Stimulated activated CD4-positive, alpha-beta T cell treated with anti-CD3 and anti-CD28 coated beads, Interleukin-2, amount 100 ng/mL, for 48 hours (primary cell): ENCODE measurements around the gene GPC6.

Experiments used
- DNase-seq, 2 donors: peaks; one replicate each; pipeline ENCODE4 v3.0.0-alpha.2; 2020

GPC6 gene

GRCh38 chr13:94234738-94235137 is 1008.1 kb downstream of the GPC6 start:
- no peak for DNase-seq

- DNase-seq, result no peak
Measured at GRCh38 chr13:94236132-94236531, 1009.5 kb downstream of the GPC6 start.

GRCh38 chr13:94236872-94237271 is 1010.3 kb downstream of the GPC6 start:
- no peak for DNase-seq

- no peak for DNase-seq
Measured at GRCh38 chr13:94239135-94239534, 1012.5 kb downstream of the GPC6 start.

- no peak for DNase-seq
Measured at GRCh38 chr13:94242554-94242953, 1015.9 kb downstream of the GPC6 start.

- DNase-seq, result no peak
Measured at GRCh38 chr13:94243551-94243950, 1016.9 kb downstream of the GPC6 start.

GRCh38 chr13:94246495-94246894 is 1019.9 kb downstream of the GPC6 start:
- no peak for DNase-seq

- no peak for DNase-seq
Measured at GRCh38 chr13:94247890-94248289, 1021.3 kb downstream of the GPC6 start.

GRCh38 chr13:94248454-94249228 is 1022.0 kb downstream of the GPC6 start:
- no peak for DNase-seq

- DNase-seq, result no peak
Measured at GRCh38 chr13:94249512-94249911, 1022.9 kb downstream of the GPC6 start.

- no peak for DNase-seq
Measured at GRCh38 chr13:94251831-94252608, 1025.4 kb downstream of the GPC6 start.

GRCh38 chr13:94254737-94255136 is 1028.1 kb downstream of the GPC6 start:
- DNase-seq, result no peak

GRCh38 chr13:94256721-94257120 is 1030.1 kb downstream of the GPC6 start:
- no peak for DNase-seq

- DNase-seq, result no peak
Measured at GRCh38 chr13:94259984-94260383, 1033.4 kb downstream of the GPC6 start.

GRCh38 chr13:94261163-94261562 is 1034.6 kb downstream of the GPC6 start:
- DNase-seq, result no peak

GRCh38 chr13:94263038-94263437 is 1036.4 kb downstream of the GPC6 start:
- DNase-seq, result no peak

GRCh38 chr13:94267581-94268366 is 1041.2 kb downstream of the GPC6 start:
- DNase-seq, result no peak

GRCh38 chr13:94268661-94269060 is 1042.1 kb downstream of the GPC6 start:
- DNase-seq, result no peak

- DNase-seq, result no peak
Measured at GRCh38 chr13:94269557-94269956, 1043.0 kb downstream of the GPC6 start.

- DNase-seq, result no peak
Measured at GRCh38 chr13:94270556-94270955, 1043.9 kb downstream of the GPC6 start.

GRCh38 chr13:94272038-94272437 is 1045.4 kb downstream of the GPC6 start:
- DNase-seq, result no peak

- no peak for DNase-seq
Measured at GRCh38 chr13:94280349-94280748, 1053.7 kb downstream of the GPC6 start.

- DNase-seq, result no peak
Measured at GRCh38 chr13:94280845-94281244, 1054.2 kb downstream of the GPC6 start.

- DNase-seq, result no peak
Measured at GRCh38 chr13:94286581-94286980, 1060.0 kb downstream of the GPC6 start.
